ENCODE measurements around the gene NCKAP5L. TPM values are rescaled to one million over a fixed set of nuclear protein-coding genes. Genes with fewer than 3 reads are reported as not detected.

NCKAP5L gene
- total RNA-seq, 1 experiment from 2014 or later, result 28.2 TPM

DNA sequence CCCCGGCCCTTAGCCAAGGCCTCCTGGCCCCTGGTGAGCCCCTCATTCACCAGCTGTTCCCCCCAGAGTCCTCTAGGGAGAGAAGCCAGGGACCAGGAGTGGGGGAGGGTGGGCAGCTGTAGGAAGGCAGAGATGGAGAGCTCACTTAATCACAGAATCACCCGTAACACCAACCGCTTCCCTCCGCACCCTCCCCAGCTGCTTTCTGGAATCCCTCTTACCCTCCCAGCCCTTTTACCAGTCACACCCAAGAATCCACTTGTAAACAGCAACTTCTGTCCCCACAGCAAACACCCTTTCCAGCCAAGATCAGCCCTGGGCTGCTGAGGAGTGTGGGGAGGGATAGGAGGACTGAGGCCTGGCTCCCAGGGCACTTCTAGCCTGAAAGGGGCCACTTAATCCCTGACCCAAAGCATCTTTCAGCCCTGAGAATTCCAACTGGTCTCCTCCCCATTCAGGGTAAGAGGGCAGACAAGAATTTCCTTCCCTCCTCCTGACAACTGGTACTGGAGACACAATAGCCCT lies 18.8 kb downstream of the NCKAP5L start:
- Histone ChIP-seq H3K36me3 (ENCODE audit: insufficient read depth, low read length, poor library complexity, severe bottlenecking) (no peaks in the 10 kb centered on the region), H3K27ac (ENCODE audit: low read depth, low read length, poor library complexity, severe bottlenecking) (no peak overlapping the region), H3K9me3 (ENCODE audit: low read depth, low read length, poor library complexity, severe bottlenecking) (no peaks in the 10 kb centered on the region), H3K4me1 (ENCODE audit: insufficient read depth, low read length, poor library complexity, severe bottlenecking) (no peaks in the 10 kb centered on the region), H3K4me3 (ENCODE audit: low read depth, low read length, poor library complexity, severe bottlenecking) (no peak overlapping the region), H3K27me3 (replicated peaks; ENCODE audit: insufficient read depth, low read depth, low read length, poor library complexity) (no peaks in the 10 kb centered on the region)
- TF ChIP-seq, protein P1, sequence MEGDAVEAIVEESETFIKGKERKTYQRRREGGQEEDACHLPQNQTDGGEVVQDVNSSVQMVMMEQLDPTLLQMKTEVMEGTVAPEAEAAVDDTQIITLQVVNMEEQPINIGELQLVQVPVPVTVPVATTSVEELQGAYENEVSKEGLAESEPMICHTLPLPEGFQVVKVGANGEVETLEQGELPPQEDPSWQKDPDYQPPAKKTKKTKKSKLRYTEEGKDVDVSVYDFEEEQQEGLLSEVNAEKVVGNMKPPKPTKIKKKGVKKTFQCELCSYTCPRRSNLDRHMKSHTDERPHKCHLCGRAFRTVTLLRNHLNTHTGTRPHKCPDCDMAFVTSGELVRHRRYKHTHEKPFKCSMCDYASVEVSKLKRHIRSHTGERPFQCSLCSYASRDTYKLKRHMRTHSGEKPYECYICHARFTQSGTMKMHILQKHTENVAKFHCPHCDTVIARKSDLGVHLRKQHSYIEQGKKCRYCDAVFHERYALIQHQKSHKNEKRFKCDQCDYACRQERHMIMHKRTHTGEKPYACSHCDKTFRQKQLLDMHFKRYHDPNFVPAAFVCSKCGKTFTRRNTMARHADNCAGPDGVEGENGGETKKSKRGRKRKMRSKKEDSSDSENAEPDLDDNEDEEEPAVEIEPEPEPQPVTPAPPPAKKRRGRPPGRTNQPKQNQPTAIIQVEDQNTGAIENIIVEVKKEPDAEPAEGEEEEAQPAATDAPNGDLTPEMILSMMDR (conservative IDR thresholded peaks at IDR 0.05; ENCODE audit: low read depth, low read length), result no peak
- TF ChIP-seq EZH2 (IDR thresholded peaks at IDR 0.05; ENCODE audit: borderline replicate concordance, low read depth, low read length, poor library complexity, severe bottlenecking), result no peak
- BruUV-seq (replicated peaks), result no TSS peak
- intact Hi-C loops (cut with micrococcal nuclease; ENCODE audit: unreplicated experiment), result no loop called here
- CTCF ChIA-PET, result no interaction called here
- no peak for DNase-seq (ENCODE audit: low spot score)
- POLR2A ChIA-PET (ENCODE audit: low non-redundant PET), result no interaction called here

DNA sequence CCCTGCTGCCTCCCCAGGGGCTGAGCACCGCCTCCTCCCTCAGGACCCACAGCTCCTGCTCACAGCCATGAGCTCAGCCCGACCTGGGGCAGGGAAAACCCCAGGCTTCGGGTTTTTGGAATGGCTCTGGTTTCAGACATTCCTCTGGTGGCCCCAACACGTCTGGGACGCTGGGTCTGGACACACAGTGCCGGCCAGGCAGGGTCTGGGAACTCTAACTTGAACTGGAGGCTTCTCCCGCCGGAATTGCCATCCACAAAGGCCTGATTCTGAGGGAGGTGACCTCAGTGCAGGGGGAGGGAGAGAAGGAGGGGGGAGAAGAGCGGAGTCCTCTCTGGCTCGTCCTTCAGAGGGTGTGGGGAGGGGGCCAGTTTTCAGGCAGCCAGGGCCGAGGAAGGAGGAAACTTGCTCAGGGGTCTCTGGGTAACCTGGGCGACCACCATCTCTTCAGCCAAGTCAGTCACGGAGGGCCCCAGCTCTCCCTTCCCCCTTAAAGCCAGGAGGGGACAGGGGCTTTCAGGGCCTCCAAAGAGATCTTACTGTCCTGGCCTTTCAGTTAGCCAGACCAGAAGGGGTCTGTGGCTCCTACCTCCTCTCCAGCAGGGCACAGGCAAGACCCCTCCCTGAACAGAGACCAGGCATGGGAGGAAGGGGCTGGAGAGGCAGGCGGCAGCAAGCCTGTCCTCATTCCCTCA lies 19.4 kb downstream of the NCKAP5L start:
- Histone ChIP-seq H3K36me3 (ENCODE audit: insufficient read depth, low read length, poor library complexity, severe bottlenecking) (peaks cover 2% of the 10 kb centered on the region), H3K27ac (ENCODE audit: low read depth, low read length, poor library complexity, severe bottlenecking) (no peak overlapping the region), H3K9me3 (ENCODE audit: low read depth, low read length, poor library complexity, severe bottlenecking) (no peaks in the 10 kb centered on the region), H3K4me3 (ENCODE audit: low read depth, low read length, poor library complexity, severe bottlenecking) (no peak overlapping the region), H3K4me1 (ENCODE audit: insufficient read depth, low read length, poor library complexity, severe bottlenecking) (no peaks in the 10 kb centered on the region), H3K27me3 (replicated peaks; ENCODE audit: insufficient read depth, low read depth, low read length, poor library complexity) (no peaks in the 10 kb centered on the region)
- POLR2A ChIA-PET (ENCODE audit: low non-redundant PET), result no interaction called here
- CTCF ChIA-PET, result no interaction called here
- no peak for DNase-seq (ENCODE audit: low spot score)
- TF ChIP-seq, protein P1 (conservative IDR thresholded peaks at IDR 0.05; ENCODE audit: low read depth, low read length), result no peak
- no peak for TF ChIP-seq EZH2 (IDR thresholded peaks at IDR 0.05; ENCODE audit: borderline replicate concordance, low read depth, low read length, poor library complexity, severe bottlenecking)
- no TSS peak for BruUV-seq (replicated peaks)
- intact Hi-C loops (cut with micrococcal nuclease; ENCODE audit: unreplicated experiment), result no loop called here

DNA sequence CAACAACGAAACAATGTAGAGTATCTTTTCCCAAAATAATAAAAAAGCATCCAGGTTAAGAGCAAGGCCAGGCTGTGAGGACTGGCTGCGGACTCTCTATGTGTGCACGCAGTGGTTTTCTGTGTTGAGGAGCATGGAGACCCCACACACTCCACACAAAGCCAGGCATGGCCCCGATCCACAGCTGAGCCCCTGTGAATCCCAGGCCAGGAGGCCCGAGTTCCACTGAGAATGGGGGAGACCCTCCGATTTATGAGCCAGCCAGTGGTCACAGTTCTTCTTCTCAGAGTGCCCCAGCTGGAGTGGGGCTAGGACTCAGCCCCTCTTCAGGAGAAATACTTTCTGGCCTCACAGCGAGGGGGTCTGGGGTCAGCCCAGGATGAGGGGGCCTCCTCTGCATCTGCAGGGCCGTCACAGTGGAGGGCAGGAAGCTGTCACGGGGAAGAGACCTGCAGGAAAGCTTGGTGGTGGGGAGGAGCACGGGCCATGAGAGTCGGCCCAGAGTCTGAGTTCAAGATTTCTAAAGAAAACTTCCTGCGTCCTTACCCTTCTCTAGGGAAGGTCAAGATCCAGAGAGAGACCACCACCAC lies 20.1 kb downstream of the NCKAP5L start:
- POLR2A ChIA-PET (ENCODE audit: low non-redundant PET), result no interaction called here
- DNase-seq (ENCODE audit: low spot score), result no peak
- peak overlapping the region; percentile 5 for H3K27ac ChIP-seq (ENCODE audit: low read depth, low read length, poor library complexity, severe bottlenecking)

More for the DNA sequence above, 20.1 kb downstream of the NCKAP5L start:
- H3K4me1 ChIP-seq (ENCODE audit: insufficient read depth, low read length, poor library complexity, severe bottlenecking), result no peaks in the 10 kb centered on the region
- no peak overlapping the region for H3K4me3 ChIP-seq (ENCODE audit: low read depth, low read length, poor library complexity, severe bottlenecking)
- H3K27me3 ChIP-seq (replicated peaks; ENCODE audit: insufficient read depth, low read depth, low read length, poor library complexity), result no peaks in the 10 kb centered on the region
- H3K9me3 ChIP-seq (ENCODE audit: low read depth, low read length, poor library complexity, severe bottlenecking), result no peaks in the 10 kb centered on the region
- H3K36me3 ChIP-seq (ENCODE audit: insufficient read depth, low read length, poor library complexity, severe bottlenecking), result peaks cover 5% of the 10 kb centered on the region
- CTCF ChIA-PET, result no interaction called here
- no TSS peak for BruUV-seq (replicated peaks)
- intact Hi-C loops (cut with micrococcal nuclease; ENCODE audit: unreplicated experiment), result no loop called here
- no peak for TF ChIP-seq EZH2 (IDR thresholded peaks at IDR 0.05; ENCODE audit: borderline replicate concordance, low read depth, low read length, poor library complexity, severe bottlenecking)
- TF ChIP-seq, protein P1 (conservative IDR thresholded peaks at IDR 0.05; ENCODE audit: low read depth, low read length), result no peak
